Measurements from ENCODE around the gene CREB5.

CREB5 gene

GRCh38 chr7:28643188-28643569 is 230.9 kb downstream of the CREB5 start:
- TF ChIP-seq BACH2 (CRISPR knock-in tag; IDR thresholded peaks at IDR 0.05; ENCODE audit: borderline replicate concordance) (no peak), TSHZ2 (CRISPR knock-in tag; IDR thresholded peaks at IDR 0.05) (no peak), ARNTL (CRISPR knock-in tag; IDR thresholded peaks at IDR 0.05; ENCODE audit: borderline replicate concordance, low read depth) (no peak), CSDC2 (CRISPR knock-in tag; IDR thresholded peaks at IDR 0.05) (no peak), PPARA (CRISPR knock-in tag; IDR thresholded peaks at IDR 0.05; ENCODE audit: borderline replicate concordance) (no peak), ZNF8 (CRISPR knock-in tag; IDR thresholded peaks at IDR 0.05) (no peak)
- ATAC-seq: no peak

- no peak for ATAC-seq
- TF ChIP-seq TOX (CRISPR knock-in tag; IDR thresholded peaks at IDR 0.05; ENCODE audit: borderline replicate concordance) (no peak), CSDC2 (CRISPR knock-in tag; IDR thresholded peaks at IDR 0.05) (no peak), ZFP30 (CRISPR knock-in tag; IDR thresholded peaks at IDR 0.05) (no peak), ESRRG (CRISPR knock-in tag; IDR thresholded peaks at IDR 0.05) (no peak), ZNF70 (CRISPR knock-in tag; IDR thresholded peaks at IDR 0.05) (no peak), PPARA (CRISPR knock-in tag; IDR thresholded peaks at IDR 0.05; ENCODE audit: borderline replicate concordance) (no peak), GLIS3 (CRISPR knock-in tag; IDR thresholded peaks at IDR 0.05) (no peak), OSR1 (CRISPR knock-in tag; IDR thresholded peaks at IDR 0.05) (no peak), ZNF565 (CRISPR knock-in tag; conservative IDR thresholded peaks at IDR 0.05; ENCODE audit: low read depth) (no peak), ISL1 (CRISPR knock-in tag; IDR thresholded peaks at IDR 0.05) (no peak), ZC3H10 (CRISPR knock-in tag; IDR thresholded peaks at IDR 0.05) (no peak), POU6F1 (CRISPR knock-in tag; IDR thresholded peaks at IDR 0.05; ENCODE audit: borderline replicate concordance, low read depth) (no peak), ZFP3 (CRISPR knock-in tag; IDR thresholded peaks at IDR 0.05) (no peak), ZNF8 (CRISPR knock-in tag; IDR thresholded peaks at IDR 0.05) (no peak), SNAI2 (CRISPR knock-in tag; IDR thresholded peaks at IDR 0.05) (no peak)
These were observed 231.4 kb downstream of the CREB5 start for GRCh38 chr7:28643584-28644340.

- TF ChIP-seq SNAI2 (CRISPR knock-in tag; IDR thresholded peaks at IDR 0.05) (no peak), ZNF565 (CRISPR knock-in tag; conservative IDR thresholded peaks at IDR 0.05; ENCODE audit: low read depth) (no peak), TCF4 (CRISPR knock-in tag; IDR thresholded peaks at IDR 0.05; ENCODE audit: borderline replicate concordance) (no peak), CSDC2 (CRISPR knock-in tag; IDR thresholded peaks at IDR 0.05) (no peak), GLIS3 (CRISPR knock-in tag; IDR thresholded peaks at IDR 0.05) (no peak), OSR1 (CRISPR knock-in tag; IDR thresholded peaks at IDR 0.05) (no peak), PATZ1 (CRISPR knock-in tag; IDR thresholded peaks at IDR 0.05; ENCODE audit: borderline replicate concordance) (no peak)
- ATAC-seq: no peak
These were observed 233.5 kb downstream of the CREB5 start for GRCh38 chr7:28645866-28646265.

- TF ChIP-seq CSRNP3 (CRISPR knock-in tag; IDR thresholded peaks at IDR 0.05) (no peak), ZNF70 (CRISPR knock-in tag; IDR thresholded peaks at IDR 0.05) (no peak), CSDC2 (CRISPR knock-in tag; IDR thresholded peaks at IDR 0.05) (no peak), TCF4 (CRISPR knock-in tag; IDR thresholded peaks at IDR 0.05; ENCODE audit: borderline replicate concordance) (no peak)
- no peak for ATAC-seq
These were observed 234.2 kb downstream of the CREB5 start for GRCh38 chr7:28646376-28647075.

All from SK-N-SH treated with all-trans-retinoic acid at 6 μM for 48 hours (cell line).